WERI-Rb-1 (cell line): Measurements from ENCODE around the gene SRD5A1.

ENCODE experiments used
- DNase-seq: peaks from one replicate; pipeline ENCODE4 v3.0.0-alpha.2; 2020
- H3K27ac ChIP-seq: fragments of 250-450 bp; sonication (Bioruptor Pico); 2 replicates; pipeline ENCODE4 v1.5.1; 2020; ENCODE audit warnings: mild to moderate bottlenecking, moderate library complexity
- H3K27me3 ChIP-seq: fragments of 250-450 bp; sonication (Bioruptor Pico); 2 replicates; pipeline ENCODE4 v1.5.1; 2021; ENCODE audit warnings: mild to moderate bottlenecking, low read depth, moderate library complexity; ENCODE audit not compliant: insufficient read depth, severe bottlenecking
- H3K36me3 ChIP-seq: fragments of 250-450 bp; sonication (Bioruptor Pico); 2 replicates; pipeline ENCODE4 v1.5.1; 2020; ENCODE audit warnings: mild to moderate bottlenecking, moderate library complexity
- H3K4me3 ChIP-seq: 2 replicates; pipeline ENCODE4 v1.5.1; 2011; ENCODE audit warnings: low read depth, mild to moderate bottlenecking, control low read depth, low read length
- H3K9me3 ChIP-seq: fragments of 250-450 bp; sonication (Bioruptor Pico); 2 replicates; pipeline ENCODE4 v1.5.1; 2021; ENCODE audit warnings: mild to moderate bottlenecking, moderate library complexity; ENCODE audit not compliant: severe bottlenecking
- CTCF ChIP-seq: IDR thresholded peaks from 2 replicates; pipeline ENCODE4 v1.5.1; 2011; ENCODE audit warnings: low read depth, mild to moderate bottlenecking, control low read depth, inconsistent platforms, low read length

SRD5A1 gene

GRCh38 chr5:6598351-6598900 is 34.8 kb upstream of the SRD5A1 start:
- Histone ChIP-seq H3K9me3 (no peaks in the 10 kb centered on the region), H3K27ac (no peak overlapping the region), H3K4me3 (no peak overlapping the region), H3K36me3 (peaks cover 60% of the 10 kb centered on the region), H3K27me3 (no peaks in the 10 kb centered on the region)
- TF ChIP-seq CTCF = no peak
- DNase-seq = no peak

GRCh38 chr5:6599739-6600138 is 33.5 kb upstream of the SRD5A1 start:
- no peak for TF ChIP-seq CTCF
- peaks cover 73% of the 10 kb centered on the region for H3K36me3 ChIP-seq
- no peak overlapping the region for H3K27ac ChIP-seq

GRCh38 chr5:6601271-6601670 is 32.0 kb upstream of the SRD5A1 start:
- no peak overlapping the region for H3K4me3 ChIP-seq
- no peak for TF ChIP-seq CTCF
- peaks cover 88% of the 10 kb centered on the region for H3K36me3 ChIP-seq
- no peaks in the 10 kb centered on the region for H3K9me3 ChIP-seq
- no peak overlapping the region for H3K27ac ChIP-seq
- H3K27me3 ChIP-seq = no peaks in the 10 kb centered on the region
- DNase-seq = peak; percentile 78

More at GRCh38 chr5:6599739-6600138, 33.5 kb upstream of the SRD5A1 start:
- Histone ChIP-seq H3K4me3 (no peak overlapping the region), H3K9me3 (no peaks in the 10 kb centered on the region), H3K27me3 (no peaks in the 10 kb centered on the region)
- DNase-seq = no peak

GRCh38 chr5:6601816-6602215 is 31.4 kb upstream of the SRD5A1 start:
- no peak overlapping the region for H3K27ac ChIP-seq
- H3K36me3 ChIP-seq = peaks cover 88% of the 10 kb centered on the region
- H3K27me3 ChIP-seq = no peaks in the 10 kb centered on the region
- TF ChIP-seq CTCF = no peak
- DNase-seq = no peak
- H3K9me3 ChIP-seq = no peaks in the 10 kb centered on the region
- H3K4me3 ChIP-seq = no peak overlapping the region

- no peak overlapping the region for H3K27ac ChIP-seq
- H3K4me3 ChIP-seq = no peak overlapping the region
- no peak for TF ChIP-seq CTCF
- H3K9me3 ChIP-seq = no peaks in the 10 kb centered on the region
- H3K36me3 ChIP-seq = peaks cover 88% of the 10 kb centered on the region
- no peak for DNase-seq
- no peaks in the 10 kb centered on the region for H3K27me3 ChIP-seq
Observed at GRCh38 chr5:6602441-6602840, 30.8 kb upstream of the SRD5A1 start.

- H3K27me3 ChIP-seq = no peaks in the 10 kb centered on the region
- DNase-seq = no peak
- H3K36me3 ChIP-seq = peaks cover 90% of the 10 kb centered on the region
- no peaks in the 10 kb centered on the region for H3K9me3 ChIP-seq
- no peak for TF ChIP-seq CTCF
- no peak overlapping the region for H3K27ac ChIP-seq
- H3K4me3 ChIP-seq = no peak overlapping the region
Observed at GRCh38 chr5:6603643-6604042, 29.6 kb upstream of the SRD5A1 start.
